Activated CD8-positive, alpha-beta memory T cell treated with anti-CD3 and anti-CD28 coated beads, Interleukin-2, amount 50 U/mL, for 1 hour (primary cell): ENCODE results near the gene GSDME.

Experiments used
- DNase-seq: peaks from one replicate; pipeline ENCODE4 v3.0.0-alpha.2; 2020; ENCODE audit errors: extremely low read depth

GSDME gene

DNA sequence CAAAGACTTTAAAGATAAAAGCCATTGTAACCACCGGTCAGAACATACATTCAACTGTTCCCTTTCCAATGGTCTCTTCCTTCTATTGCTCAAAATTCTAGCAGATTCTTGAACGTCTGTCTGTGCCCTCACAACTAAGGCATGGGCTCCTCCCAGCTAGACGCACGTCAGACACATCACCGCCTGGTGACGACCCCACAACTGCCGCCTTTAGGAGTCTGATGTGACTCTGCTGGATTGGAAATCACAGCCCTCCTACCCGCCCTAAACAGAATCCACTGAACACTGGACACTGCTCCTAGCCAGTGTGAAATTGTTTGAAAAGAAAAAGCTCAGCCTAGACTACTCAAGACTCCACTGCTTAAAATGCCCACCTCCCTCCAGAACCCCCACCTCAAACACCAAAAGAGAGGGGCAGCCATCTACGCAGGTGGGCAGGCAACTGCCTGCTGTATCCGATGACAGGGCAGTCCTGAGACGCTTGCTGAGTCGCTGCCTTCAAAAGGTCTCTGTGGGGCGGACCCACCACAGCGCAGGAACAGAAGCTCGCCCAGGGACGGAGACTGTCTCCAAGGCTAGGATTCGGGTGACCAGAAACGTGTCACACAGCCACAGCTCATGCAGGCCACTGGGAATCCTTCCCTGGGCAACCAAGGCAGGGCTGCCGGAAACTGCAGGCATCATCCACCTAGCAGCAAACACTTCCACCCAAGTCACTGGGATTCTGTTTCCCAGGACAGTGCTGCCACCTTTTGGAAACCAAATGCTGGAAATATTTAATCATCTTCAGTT lies 34.7 kb downstream of the GSDME start:
- DNase-seq = no peak

GRCh38 chr7:24721481-24722001 lies 35.7 kb downstream of the GSDME start:
- no peak for DNase-seq

DNA sequence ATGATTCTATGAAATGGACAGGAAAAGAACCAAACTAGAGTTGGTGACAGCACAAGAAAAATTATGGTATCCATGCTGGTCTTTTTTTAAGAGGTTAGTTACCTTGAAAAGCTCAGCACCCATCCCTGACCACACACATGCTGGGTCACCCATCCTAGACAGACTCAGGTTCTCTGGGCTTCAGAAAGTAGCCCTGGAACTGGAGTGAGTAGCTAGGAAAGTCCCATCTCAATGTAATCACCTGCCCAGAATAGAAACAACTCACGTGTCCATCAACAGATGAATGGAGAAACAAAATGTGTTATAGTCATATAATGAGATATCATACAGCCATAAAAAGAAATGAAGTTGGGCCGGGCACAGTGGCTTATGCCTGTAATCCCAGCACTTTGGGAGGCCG lies 37.0 kb downstream of the GSDME start:
- no peak for DNase-seq

- DNase-seq = no peak
Measured at GRCh38 chr7:24718977-24719491, 38.2 kb downstream of the GSDME start.

DNA sequence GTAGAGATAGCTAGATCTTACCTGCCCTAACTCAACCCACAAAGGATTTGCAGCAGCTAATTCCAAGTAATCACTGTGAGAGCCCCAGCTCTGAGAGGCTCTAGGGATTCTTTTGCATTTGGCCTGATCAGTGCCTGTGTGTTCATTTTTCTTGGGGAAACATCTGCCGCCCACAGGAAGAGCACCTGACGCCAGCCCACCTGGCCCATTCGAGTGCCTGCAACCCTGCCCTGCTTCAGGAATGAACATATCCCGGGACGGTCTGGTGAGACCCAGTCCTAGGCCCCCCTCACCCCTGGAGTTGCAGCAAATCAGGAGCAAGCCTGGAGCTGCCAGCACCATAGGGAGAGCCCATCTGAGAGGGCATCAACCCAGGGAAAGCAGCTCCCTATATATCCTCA lies 38.8 kb downstream of the GSDME start:
- no peak for DNase-seq

- no peak for DNase-seq
Measured at GRCh38 chr7:24717694-24718320, 39.5 kb downstream of the GSDME start.

GRCh38 chr7:24717247-24717622 lies 40.0 kb downstream of the GSDME start:
- DNase-seq = no peak

- no peak for DNase-seq
Measured at GRCh38 chr7:24716480-24717246, 40.6 kb downstream of the GSDME start.

DNA sequence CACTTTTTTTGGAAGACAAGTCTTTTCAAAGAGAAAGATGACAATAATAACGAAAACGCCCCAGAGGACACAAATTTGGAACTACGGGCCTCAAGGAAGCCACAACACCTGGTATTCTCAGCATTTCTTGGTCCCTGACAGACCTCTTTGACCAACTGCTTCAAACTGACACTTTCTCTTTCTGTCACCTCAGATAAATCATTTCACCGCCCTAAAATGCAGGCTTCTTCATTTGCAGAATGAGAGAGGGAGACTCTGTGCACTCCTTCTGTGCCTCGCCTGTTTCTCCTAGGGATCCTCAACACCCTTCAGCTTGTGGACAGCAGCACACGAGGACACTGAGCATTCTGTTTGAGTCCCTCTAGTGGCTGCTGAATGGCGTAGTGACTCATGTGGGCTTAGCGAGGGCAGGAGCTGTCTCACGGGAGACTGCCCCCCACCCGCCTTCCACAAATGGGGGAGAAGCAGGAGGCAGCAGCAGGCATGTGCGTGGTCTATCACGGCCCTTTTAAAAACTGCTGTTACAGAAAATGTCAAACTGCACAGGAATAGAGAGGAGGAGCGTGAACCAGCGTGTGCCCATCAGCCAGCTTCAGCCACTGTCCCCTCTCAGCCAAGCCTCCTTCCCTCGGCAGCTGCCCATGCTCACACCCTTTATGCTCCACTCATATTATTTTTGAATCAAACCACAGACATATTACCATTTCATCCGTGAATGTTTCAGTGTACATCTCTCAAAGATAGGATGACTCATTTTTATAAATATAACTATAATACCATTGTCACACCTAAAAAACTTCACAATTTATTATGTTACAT lies 41.4 kb downstream of the GSDME start:
- no peak for DNase-seq

GRCh38 chr7:24715171-24715570 lies 42.1 kb downstream of the GSDME start:
- no peak for DNase-seq

- DNase-seq = no peak
Measured at GRCh38 chr7:24714676-24715010, 42.6 kb downstream of the GSDME start.

GRCh38 chr7:24713850-24714675 lies 43.2 kb downstream of the GSDME start:
- no peak for DNase-seq

- DNase-seq = no peak
Measured at GRCh38 chr7:24713039-24713793, 44.0 kb downstream of the GSDME start.

DNA sequence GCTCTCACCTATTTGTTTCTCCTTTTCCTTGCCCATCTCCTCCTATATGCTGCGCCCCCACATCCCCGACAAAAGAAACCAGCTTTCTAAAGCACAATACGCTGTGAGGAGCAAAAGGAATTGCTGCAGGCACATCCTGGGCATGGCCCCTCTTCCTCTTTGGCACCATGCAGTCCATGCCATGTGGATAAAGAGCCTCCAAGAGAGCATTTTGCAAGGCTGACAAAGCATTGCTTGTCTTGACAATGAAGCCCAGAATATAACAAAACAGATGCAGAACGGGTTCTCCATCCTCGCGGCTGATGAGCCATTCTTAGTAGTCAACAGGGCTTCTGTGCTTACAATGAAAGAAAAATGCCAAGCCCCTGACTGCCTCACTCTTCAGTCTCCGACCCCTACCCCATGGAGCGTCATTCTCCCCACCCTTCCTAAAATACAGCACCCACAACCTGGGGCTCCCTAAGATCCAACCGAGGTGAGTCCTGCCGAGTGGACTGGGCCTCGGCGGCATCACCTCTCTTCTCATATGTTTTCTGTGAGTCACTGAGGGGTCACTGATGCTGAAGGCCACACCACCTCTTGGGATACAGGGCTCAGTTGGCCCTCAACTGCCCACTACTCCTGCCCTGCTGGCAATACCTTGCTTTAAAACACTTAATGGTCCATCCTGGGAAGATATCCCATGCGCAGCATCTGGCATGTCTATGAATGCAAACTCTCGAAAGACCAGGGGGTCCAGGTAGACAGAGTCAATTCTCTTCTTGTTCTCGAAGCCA lies 47.5 kb downstream of the GSDME start:
- DNase-seq = no peak

DNA sequence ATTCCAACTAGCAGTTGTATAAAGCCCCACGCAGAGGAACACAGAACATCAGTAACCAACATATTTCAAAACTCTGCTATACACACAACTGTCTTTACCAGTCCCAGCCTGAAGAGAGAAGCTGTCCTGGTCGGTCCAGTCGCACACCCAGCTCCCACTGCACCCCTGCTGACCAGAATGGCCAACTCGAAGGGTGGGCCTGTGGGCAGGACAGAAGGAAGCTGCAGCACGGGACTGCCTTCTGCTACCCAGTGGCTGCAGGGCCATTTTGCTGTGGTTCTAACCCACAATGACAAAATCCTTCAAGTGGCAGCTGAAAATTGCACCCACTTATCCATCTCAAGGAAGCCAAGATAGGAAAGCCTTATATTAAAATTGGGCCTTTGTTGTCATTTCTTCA lies 48.2 kb downstream of the GSDME start:
- DNase-seq = no peak

DNA sequence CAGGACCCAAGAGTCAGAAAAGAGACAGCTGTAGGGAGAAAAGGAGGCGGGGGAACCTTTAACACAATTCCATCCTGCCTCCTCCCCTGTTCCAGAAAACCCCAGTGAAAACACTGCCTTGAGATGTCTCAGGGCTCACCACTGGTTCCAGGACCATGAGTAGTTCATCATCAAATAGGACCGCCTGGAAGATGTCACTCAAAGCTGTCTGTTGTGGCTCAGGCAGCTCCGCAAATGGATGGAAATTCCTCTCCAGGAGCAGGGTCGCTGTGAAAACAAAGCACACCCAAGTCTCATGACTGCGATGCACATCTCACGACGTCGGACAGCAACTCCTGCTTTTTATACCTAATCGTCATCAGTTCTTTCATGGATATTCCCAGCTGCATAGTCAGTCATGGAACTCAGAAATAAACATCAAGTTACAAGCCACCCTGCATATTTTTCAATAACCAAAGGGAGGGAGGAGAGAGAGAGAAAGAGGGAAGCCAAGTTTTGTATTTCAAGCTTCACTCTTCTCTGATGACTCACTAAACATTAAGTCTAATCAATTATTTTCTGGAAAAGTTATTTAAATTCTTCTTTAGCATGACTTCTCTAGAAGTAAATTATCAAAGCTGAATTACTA lies 49.2 kb downstream of the GSDME start:
- DNase-seq = no peak

GRCh38 chr7:24706211-24707170 lies 50.8 kb downstream of the GSDME start:
- no peak for DNase-seq
